GM18505 (cell line): Measurements from ENCODE around the gene RCAN2.

Experiments used
- ATAC-seq: cut with Tn5 transposase; IDR thresholded peaks from one replicate; pipeline ENCODE4 v1.9.1; 2021; ENCODE audit not compliant: unreplicated experiment
- POLR2A ChIP-seq: IDR thresholded peaks from 4 replicates; pipeline ENCODE4 v1.6.1; 2011; ENCODE audit warnings: borderline replicate concordance; ENCODE audit not compliant: insufficient read depth, insufficient read length; ENCODE audit errors: extremely low read depth

Gene RCAN2

GRCh38 chr6:46507426-46507825, 16.2 kb upstream of the RCAN2 start:
- TF ChIP-seq POLR2A: no peak
- no peak for ATAC-seq

DNA sequence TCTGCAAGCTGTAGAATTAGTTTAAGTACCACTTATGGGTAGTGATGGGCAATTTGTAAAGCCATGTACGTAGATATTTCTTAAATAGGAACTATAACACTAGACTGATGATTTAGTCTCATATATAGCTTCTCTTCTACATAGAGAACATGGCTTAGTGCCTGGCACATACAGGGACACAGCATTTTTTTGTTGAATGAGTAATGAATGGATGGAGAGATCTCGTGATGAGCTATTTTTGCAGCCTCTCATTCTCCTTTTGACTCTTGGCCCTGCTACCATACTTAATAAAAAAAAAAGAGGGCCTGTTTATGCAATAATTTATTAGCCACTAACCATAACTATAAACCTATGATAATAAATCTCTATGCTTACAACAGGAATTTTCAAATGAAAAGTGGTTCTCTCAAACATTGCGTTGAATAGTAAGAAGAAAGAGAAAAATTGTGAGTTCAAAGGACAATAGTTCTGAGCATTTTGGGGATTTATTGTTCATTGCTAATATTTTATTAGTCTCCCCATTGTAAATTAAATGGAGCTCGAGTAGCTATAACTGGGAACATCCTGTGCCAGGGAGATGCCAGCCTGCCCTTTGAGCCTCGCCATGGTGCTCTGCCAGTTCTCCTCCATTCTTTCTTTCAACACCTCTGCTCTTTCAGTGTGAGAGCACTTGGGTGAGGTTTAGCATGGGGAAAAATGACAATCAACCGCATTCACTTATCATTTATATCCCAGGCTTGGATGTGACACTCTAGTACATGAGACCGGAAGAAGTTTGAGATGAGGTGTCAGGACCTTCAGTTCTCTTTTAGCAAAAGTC, 14.7 kb upstream of the RCAN2 start:
- no peak for ATAC-seq
- no peak for TF ChIP-seq POLR2A

DNA sequence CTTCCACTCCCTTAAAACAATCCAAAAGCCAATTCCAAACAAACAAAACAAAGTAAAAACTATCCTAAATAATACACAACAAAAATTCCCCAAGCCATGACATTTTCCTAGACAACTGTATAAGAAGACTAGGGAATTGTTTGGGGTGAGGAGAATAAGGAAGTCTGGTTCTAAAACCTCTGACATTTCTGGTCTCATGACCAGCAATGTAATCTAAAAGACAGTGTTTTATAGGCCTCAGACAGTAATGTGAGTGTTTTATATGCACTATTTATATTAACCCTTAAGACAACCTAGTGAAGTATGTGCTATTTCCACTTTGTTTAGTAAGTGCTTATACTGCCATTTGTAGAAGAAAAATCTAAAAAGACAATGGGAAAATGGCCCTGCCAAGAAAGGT, 13.0 kb upstream of the RCAN2 start:
- ATAC-seq: no peak
- no peak for TF ChIP-seq POLR2A

- no peak for ATAC-seq
- no peak for TF ChIP-seq POLR2A
Measured at GRCh38 chr6:46502486-46503119, 11.4 kb upstream of the RCAN2 start.

DNA sequence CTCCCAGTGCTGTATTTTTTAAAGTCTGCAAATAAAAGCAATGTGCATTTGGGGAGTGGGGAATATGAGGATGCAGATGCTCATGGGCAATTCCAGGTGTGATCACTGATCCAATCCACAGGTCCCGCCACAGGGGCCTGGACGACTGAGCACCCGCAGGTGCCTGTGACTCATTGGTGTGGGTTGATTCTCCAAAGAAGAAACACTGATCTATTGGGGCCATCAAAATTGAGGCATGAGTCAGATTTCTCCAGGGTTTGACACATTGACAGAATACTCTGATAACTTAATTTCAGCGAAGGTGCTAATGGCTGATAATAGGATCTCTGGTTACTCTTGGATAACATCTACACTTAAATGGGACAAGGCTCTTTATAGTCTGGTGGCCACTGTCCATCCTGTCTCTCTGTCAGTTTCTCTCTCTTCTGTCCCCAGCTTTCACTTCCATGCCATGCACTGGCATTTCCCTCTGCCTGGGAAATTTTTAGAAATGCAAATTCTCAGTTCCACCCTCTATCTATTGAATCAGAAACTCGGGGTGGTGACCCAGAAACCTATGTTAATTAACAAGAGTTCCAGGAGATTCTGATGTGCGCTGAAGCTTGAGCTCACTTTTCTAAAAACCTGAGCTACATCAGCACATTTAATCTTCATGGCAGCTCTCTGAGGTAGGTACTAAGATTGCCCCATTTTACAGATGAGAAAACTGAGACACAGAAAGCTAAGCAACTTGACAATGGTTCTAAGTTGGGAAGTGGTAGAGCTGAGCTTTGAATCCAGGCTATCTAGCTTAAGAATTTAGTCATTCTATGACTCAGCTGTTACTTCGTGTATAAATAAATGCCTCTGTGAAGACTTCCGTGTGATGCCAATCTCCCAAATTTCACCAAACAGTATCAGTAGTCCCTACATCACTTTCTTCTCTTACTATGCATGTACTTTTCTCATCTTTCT, 10.2 kb upstream of the RCAN2 start:
- ATAC-seq: no peak
- TF ChIP-seq POLR2A: no peak

DNA sequence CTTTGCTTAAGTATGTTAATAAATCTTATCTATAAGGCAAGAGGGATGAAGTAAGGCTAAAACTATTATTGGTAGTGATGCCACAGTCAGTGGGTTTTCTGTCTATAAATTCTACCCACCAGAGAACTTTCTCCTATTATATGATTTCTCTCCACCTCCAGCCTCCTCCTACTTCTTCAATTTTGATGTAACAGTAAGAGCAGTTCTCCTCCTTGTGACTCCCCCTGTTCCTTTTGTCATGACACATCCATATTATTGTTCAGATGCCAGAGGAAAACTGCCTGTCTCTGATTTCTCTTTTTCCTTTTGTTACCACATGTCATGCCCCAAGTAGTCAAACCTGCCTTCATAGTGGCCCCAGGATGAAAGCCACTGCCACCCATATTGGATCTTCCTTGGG, 9.1 kb upstream of the RCAN2 start:
- ATAC-seq: no peak
- TF ChIP-seq POLR2A: no peak

- no peak for ATAC-seq
- no peak for TF ChIP-seq POLR2A
Measured at GRCh38 chr6:46491628-46492547, 639 bp upstream of the RCAN2 start.

- TF ChIP-seq POLR2A: no peak
- no peak for ATAC-seq
Measured at GRCh38 chr6:46490425-46491200, 636 bp downstream of the RCAN2 start.

- TF ChIP-seq POLR2A: no peak
- ATAC-seq: no peak
Measured at GRCh38 chr6:46486181-46486580, 5.1 kb downstream of the RCAN2 start.

DNA sequence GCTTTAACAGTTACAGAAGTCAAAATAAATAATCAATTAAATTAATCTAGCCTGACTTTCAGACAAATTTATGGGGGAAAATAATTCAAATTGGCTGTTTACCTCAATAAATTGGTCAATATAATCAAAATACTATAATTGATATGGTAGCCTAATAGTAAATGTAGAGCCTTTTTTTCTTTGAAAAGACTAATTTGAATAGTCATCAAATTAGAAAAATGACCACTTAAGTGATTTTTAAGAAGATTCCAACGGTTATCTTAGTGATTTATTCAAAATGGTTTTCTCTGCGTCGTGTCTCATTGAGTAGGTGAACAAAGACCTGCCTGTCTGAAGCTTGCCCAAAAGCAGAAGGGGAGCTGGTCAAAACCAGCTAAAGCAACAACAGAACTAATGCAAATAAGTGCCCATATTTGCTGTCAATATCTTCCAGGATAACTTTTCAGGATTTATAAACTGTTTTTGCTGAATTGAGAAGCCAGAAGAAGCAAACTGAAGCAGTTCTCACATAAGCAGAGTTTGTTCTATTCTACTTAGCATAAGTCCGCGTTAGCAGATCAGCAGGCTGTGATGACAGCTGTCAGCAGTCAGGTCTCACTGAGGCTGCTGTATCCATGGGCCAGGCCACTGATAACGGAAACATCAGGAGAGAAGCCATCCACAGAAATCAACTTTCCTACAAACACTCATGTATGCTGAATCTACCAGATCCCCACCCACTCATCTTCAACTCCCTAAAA, 7.0 kb downstream of the RCAN2 start:
- TF ChIP-seq POLR2A: no peak
- ATAC-seq: no peak

DNA sequence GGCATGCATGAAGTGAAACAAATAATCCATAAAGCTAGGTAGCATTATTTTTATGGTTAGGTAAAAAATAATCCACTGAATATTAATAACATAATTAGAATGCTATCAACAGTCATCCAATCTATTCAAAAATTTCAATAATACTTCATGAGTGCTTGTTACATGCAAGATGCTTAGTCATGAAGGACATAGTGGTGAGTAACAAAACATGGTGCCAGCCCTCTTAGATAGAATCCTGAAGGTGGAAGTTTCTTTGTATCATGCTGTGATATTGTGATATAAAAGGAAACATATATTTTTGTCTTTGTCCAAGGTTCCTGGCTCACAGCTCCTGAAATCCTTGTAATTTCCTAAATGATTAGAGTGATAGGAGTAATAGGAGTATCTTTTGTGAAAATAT, 14.9 kb downstream of the RCAN2 start:
- no peak for ATAC-seq
- no peak for TF ChIP-seq POLR2A
